ENCODE data around the gene DOCK10.

- TF ChIP-seq, protein P1, sequence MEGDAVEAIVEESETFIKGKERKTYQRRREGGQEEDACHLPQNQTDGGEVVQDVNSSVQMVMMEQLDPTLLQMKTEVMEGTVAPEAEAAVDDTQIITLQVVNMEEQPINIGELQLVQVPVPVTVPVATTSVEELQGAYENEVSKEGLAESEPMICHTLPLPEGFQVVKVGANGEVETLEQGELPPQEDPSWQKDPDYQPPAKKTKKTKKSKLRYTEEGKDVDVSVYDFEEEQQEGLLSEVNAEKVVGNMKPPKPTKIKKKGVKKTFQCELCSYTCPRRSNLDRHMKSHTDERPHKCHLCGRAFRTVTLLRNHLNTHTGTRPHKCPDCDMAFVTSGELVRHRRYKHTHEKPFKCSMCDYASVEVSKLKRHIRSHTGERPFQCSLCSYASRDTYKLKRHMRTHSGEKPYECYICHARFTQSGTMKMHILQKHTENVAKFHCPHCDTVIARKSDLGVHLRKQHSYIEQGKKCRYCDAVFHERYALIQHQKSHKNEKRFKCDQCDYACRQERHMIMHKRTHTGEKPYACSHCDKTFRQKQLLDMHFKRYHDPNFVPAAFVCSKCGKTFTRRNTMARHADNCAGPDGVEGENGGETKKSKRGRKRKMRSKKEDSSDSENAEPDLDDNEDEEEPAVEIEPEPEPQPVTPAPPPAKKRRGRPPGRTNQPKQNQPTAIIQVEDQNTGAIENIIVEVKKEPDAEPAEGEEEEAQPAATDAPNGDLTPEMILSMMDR (IDR thresholded peaks at IDR 0.05), result no peak
- no peak for TF ChIP-seq POLR2AphosphoS5 (IDR thresholded peaks at IDR 0.05)
These were observed 117.0 kb downstream of the DOCK10 start for GRCh38 chr2:224925061-224925809.

All from sigmoid colon (tissue), 4 donors.